WTC11 (cell line): Measurements from ENCODE around the gene ARHGAP8.

ENCODE experiments used
- CTCF ChIP-seq: fragments of 200-600 bp; IDR thresholded peaks from 2 replicates; pipeline ENCODE4 v1.8.0; 2022; ENCODE audit warnings: antibody characterized with exemption
- ETV6 ChIP-seq: sonication (generic); formaldehyde crosslinking; IDR thresholded peaks from 2 replicates; pipeline ENCODE4 v1.8.1; 2022; ENCODE audit warnings: mild to moderate bottlenecking, missing genetic modification reagents
- GRHL2 ChIP-seq: fragments of 250-450 bp; sonication (Bioruptor Pico); IDR thresholded peaks from 2 replicates; pipeline ENCODE4 v1.8.0; 2022; ENCODE audit warnings: mild to moderate bottlenecking, moderate library complexity; ENCODE audit not compliant: insufficient replicate concordance, severe bottlenecking
- TP53 ChIP-seq: sonication (generic); formaldehyde crosslinking; IDR thresholded peaks from 2 replicates; pipeline ENCODE4 v1.8.1; 2023; ENCODE audit warnings: mild to moderate bottlenecking, missing genetic modification reagents
- ZNF317 ChIP-seq: sonication (generic); formaldehyde crosslinking; IDR thresholded peaks from 2 replicates; pipeline ENCODE4 v1.8.1; 2023; ENCODE audit warnings: low read depth, mild to moderate bottlenecking, moderate library complexity, missing genetic modification reagents, borderline replicate concordance

GRCh38 chr22:44750481-44750880 is 1.9 kb upstream of the ARHGAP8 start:
- no peak for TF ChIP-seq TP53 (CRISPR knock-in tag)
- no peak for TF ChIP-seq ZNF317 (CRISPR knock-in tag)
- no peak for TF ChIP-seq ETV6 (CRISPR knock-in tag)
- no peak for TF ChIP-seq GRHL2
- no peak for TF ChIP-seq CTCF
